Left lobe of liver (tissue), 1 donor: ENCODE measurements around the gene HBM. TPM values are rescaled to one million over a fixed set of nuclear protein-coding genes. Genes with fewer than 3 reads are reported as not detected.

Source experiments
- total RNA-seq: library from RNA; stranded (reverse); gene quantifications from one replicate; pipeline ENCODE4 v1.2.1, GENCODE V29; 2021
- donor health status: DM: no; HTN: yes; CAD: no.

HBM gene
- total RNA-seq, 1 donor from 2014 or later, result 0.40 TPM

Other genes starting within 250 kb of the HBM start
- gene POLR3K, start 112.4 kb upstream of the HBM start, total RNA-seq, result 5.1 TPM
- gene SNRNP25, start 112.2 kb upstream of the HBM start, total RNA-seq, result 16.0 TPM
- gene RHBDF1, start 93.3 kb upstream of the HBM start, total RNA-seq, result 5.8 TPM
- gene MPG, start 87.8 kb upstream of the HBM start, total RNA-seq, result 28.0 TPM
- 14.9 TPM for gene NPRL3, start 27.3 kb upstream of the HBM start, total RNA-seq
- gene HBZ, start 13.3 kb upstream of the HBM start, total RNA-seq, result 0.81 TPM
- 67.1 TPM for gene HBA2, start 6.9 kb downstream of the HBM start, total RNA-seq
- 112 TPM for gene HBA1, start 10.7 kb downstream of the HBM start, total RNA-seq
- not detected for gene HBQ1, start 14.5 kb downstream of the HBM start, total RNA-seq
- 29.9 TPM for gene LUC7L, start 63.5 kb downstream of the HBM start, total RNA-seq
- 35.8 TPM for gene FAM234A, start 68.8 kb downstream of the HBM start, total RNA-seq
- gene RGS11, start 110.0 kb downstream of the HBM start, total RNA-seq, result 0.70 TPM
- gene ARHGDIG, start 114.6 kb downstream of the HBM start, total RNA-seq, result 0.70 TPM
- gene PDIA2, start 117.2 kb downstream of the HBM start, total RNA-seq, result 0.23 TPM
- 8.5 TPM for gene AXIN1, start 186.7 kb downstream of the HBM start, total RNA-seq
- 36.1 TPM for gene MRPL28, start 204.6 kb downstream of the HBM start, total RNA-seq
- gene PGAP6, start 216.0 kb downstream of the HBM start, total RNA-seq, result 32.6 TPM
- gene NME4, start 231.2 kb downstream of the HBM start, total RNA-seq, result 64.9 TPM
- gene DECR2, start 235.9 kb downstream of the HBM start, total RNA-seq, result 109 TPM